RCC 7860 (cell line): ENCODE results near the gene RBMS3.

ENCODE experiments used
- DNase-seq: peaks from one replicate; pipeline ENCODE4 v3.0.0-alpha.2; 2015; ENCODE audit warnings: low spot score
- FAIRE-seq: peaks from 2 replicates; lab custom pipeline; 2012; peaks lifted over from hg19 to GRCh38; lab: Jason Lieb, UNC

RBMS3 gene

GRCh38 chr3:29557825-29558224, 277.0 kb downstream of the RBMS3 start:
- no peak for FAIRE-seq
- no peak for DNase-seq

GRCh38 chr3:29559741-29560465, 279.0 kb downstream of the RBMS3 start:
- FAIRE-seq = no peak
- DNase-seq = no peak

GRCh38 chr3:29561651-29562149, 280.8 kb downstream of the RBMS3 start:
- DNase-seq (no peak), FAIRE-seq (no peak)

GRCh38 chr3:29565236-29565635, 284.4 kb downstream of the RBMS3 start:
- FAIRE-seq (no peak), DNase-seq (no peak)

GRCh38 chr3:29567501-29567900, 286.6 kb downstream of the RBMS3 start:
- FAIRE-seq (no peak), DNase-seq (no peak)

- FAIRE-seq = no peak
Observed at GRCh38 chr3:29568355-29568754, 287.5 kb downstream of the RBMS3 start.

GRCh38 chr3:29576181-29576580, 295.3 kb downstream of the RBMS3 start:
- DNase-seq (no peak), FAIRE-seq (no peak)

More at GRCh38 chr3:29568355-29568754, 287.5 kb downstream of the RBMS3 start:
- no peak for DNase-seq

- no peak for FAIRE-seq
- DNase-seq = no peak
Observed at GRCh38 chr3:29576675-29577074, 295.8 kb downstream of the RBMS3 start.

GRCh38 chr3:29577250-29577649, 296.4 kb downstream of the RBMS3 start:
- no peak for DNase-seq
- no peak for FAIRE-seq

- no peak for DNase-seq
- FAIRE-seq = no peak
Observed at GRCh38 chr3:29581311-29581710, 300.4 kb downstream of the RBMS3 start.

- FAIRE-seq (no peak), DNase-seq (no peak)
Observed at GRCh38 chr3:29582273-29582672, 301.4 kb downstream of the RBMS3 start.

- DNase-seq (no peak), FAIRE-seq (no peak)
Observed at GRCh38 chr3:29583861-29584260, 303.0 kb downstream of the RBMS3 start.

GRCh38 chr3:29585368-29585767, 304.5 kb downstream of the RBMS3 start:
- DNase-seq (no peak), FAIRE-seq (no peak)

- FAIRE-seq = no peak
- no peak for DNase-seq
Observed at GRCh38 chr3:29587340-29587739, 306.5 kb downstream of the RBMS3 start.

- DNase-seq = no peak
- no peak for FAIRE-seq
Observed at GRCh38 chr3:29590012-29590411, 309.1 kb downstream of the RBMS3 start.

- no peak for DNase-seq
- FAIRE-seq = no peak
Observed at GRCh38 chr3:29590461-29590860, 309.6 kb downstream of the RBMS3 start.

GRCh38 chr3:29591579-29591978, 310.7 kb downstream of the RBMS3 start:
- DNase-seq (no peak), FAIRE-seq (no peak)

GRCh38 chr3:29593802-29594201, 312.9 kb downstream of the RBMS3 start:
- FAIRE-seq (no peak), DNase-seq (no peak)

- no peak for DNase-seq
- no peak for FAIRE-seq
Observed at GRCh38 chr3:29594261-29594660, 313.4 kb downstream of the RBMS3 start.

GRCh38 chr3:29597376-29598008, 316.6 kb downstream of the RBMS3 start:
- DNase-seq = no peak
- FAIRE-seq = no peak

- DNase-seq = no peak
- FAIRE-seq = no peak
Observed at GRCh38 chr3:29601861-29602585, 321.2 kb downstream of the RBMS3 start.

GRCh38 chr3:29605845-29606244, 325.0 kb downstream of the RBMS3 start:
- FAIRE-seq = no peak

More at GRCh38 chr3:29605845-29606244, 325.0 kb downstream of the RBMS3 start:
- peak; percentile 20 for DNase-seq
